Activated naive CD8-positive, alpha-beta T cell treated with anti-CD3 and anti-CD28 coated beads, Interleukin-2, amount 50 U/mL, for 24 hours (primary cell): ENCODE data around the gene ATXN7L2.

Source experiments
- ATAC-seq: fragments of 150-1000 bp; cut with Tn5 transposase; one replicate; pipeline ENCODE4 v1.10.0; 2021
- DNase-seq: peaks from one replicate; pipeline ENCODE4 v3.0.0; 2021
- H3K27ac Mint-ChIP-seq: one replicate; pipeline ENCODE4 v1.8.0; 2021; ENCODE audit warnings: mild to moderate bottlenecking, mixed read lengths
- H3K27me3 Mint-ChIP-seq: one replicate; pipeline ENCODE4 v1.8.0; 2021; ENCODE audit warnings: mixed read lengths
- H3K36me3 Mint-ChIP-seq: one replicate; pipeline ENCODE4 v1.8.0; 2021; ENCODE audit warnings: low read depth, mixed read lengths
- H3K4me1 Mint-ChIP-seq: one replicate; pipeline ENCODE4 v1.8.0; 2021; ENCODE audit warnings: mixed read lengths
- H3K4me3 Mint-ChIP-seq: one replicate; pipeline ENCODE4 v1.8.0; 2021; ENCODE audit warnings: mild to moderate bottlenecking, moderate library complexity, mixed read lengths
- H3K9me3 Mint-ChIP-seq: one replicate; pipeline ENCODE4 v1.8.0; 2021; ENCODE audit warnings: mixed read lengths

Gene ATXN7L2

GRCh38 chr1:109482791-109483671 lies 674 bp upstream of the ATXN7L2 start:
- peak overlapping the region; percentile 97 for H3K4me3 Mint-ChIP-seq
- peaks cover 7% of the 10 kb centered on the region for H3K36me3 Mint-ChIP-seq
- ATAC-seq = peak; percentile 16
- DNase-seq = peak; percentile 39
- peaks cover 30% of the 10 kb centered on the region for H3K4me1 Mint-ChIP-seq
- peak overlapping the region; percentile 95 for H3K27ac Mint-ChIP-seq
- no peaks in the 10 kb centered on the region for H3K9me3 Mint-ChIP-seq
- peaks cover 12% of the 10 kb centered on the region for H3K27me3 Mint-ChIP-seq

GRCh38 chr1:109484519-109484975 lies 842 bp downstream of the ATXN7L2 start:
- ATAC-seq = no peak
- Mint-ChIP-seq H3K4me3 (peak overlapping the region; percentile 97), H3K27me3 (peaks cover 4% of the 10 kb centered on the region), H3K9me3 (no peaks in the 10 kb centered on the region), H3K36me3 (peaks cover 10% of the 10 kb centered on the region), H3K4me1 (peaks cover 30% of the 10 kb centered on the region), H3K27ac (peak overlapping the region; percentile 95)
- DNase-seq = no peak

GRCh38 chr1:109485001-109485400 lies 1.3 kb downstream of the ATXN7L2 start:
- no peak for DNase-seq
- peak overlapping the region; percentile 97 for H3K4me3 Mint-ChIP-seq
- peaks cover 10% of the 10 kb centered on the region for H3K36me3 Mint-ChIP-seq
- ATAC-seq = no peak
- H3K4me1 Mint-ChIP-seq = peaks cover 30% of the 10 kb centered on the region
- H3K27ac Mint-ChIP-seq = peak overlapping the region; percentile 95
- H3K9me3 Mint-ChIP-seq = no peaks in the 10 kb centered on the region
- peaks cover 2% of the 10 kb centered on the region for H3K27me3 Mint-ChIP-seq

GRCh38 chr1:109487261-109487660 lies 3.6 kb downstream of the ATXN7L2 start:
- DNase-seq (no peak), ATAC-seq (no peak)
- no peak overlapping the region for H3K27ac Mint-ChIP-seq
- peaks cover 27% of the 10 kb centered on the region for H3K4me1 Mint-ChIP-seq
- no peaks in the 10 kb centered on the region for H3K9me3 Mint-ChIP-seq
- H3K4me3 Mint-ChIP-seq = no peak overlapping the region
- H3K36me3 Mint-ChIP-seq = peaks cover 10% of the 10 kb centered on the region
- H3K27me3 Mint-ChIP-seq = no peaks in the 10 kb centered on the region

GRCh38 chr1:109488201-109488600 lies 4.5 kb downstream of the ATXN7L2 start:
- H3K27me3 Mint-ChIP-seq = no peaks in the 10 kb centered on the region
- no peak overlapping the region for H3K4me3 Mint-ChIP-seq
- H3K9me3 Mint-ChIP-seq = no peaks in the 10 kb centered on the region
- peaks cover 18% of the 10 kb centered on the region for H3K4me1 Mint-ChIP-seq
- DNase-seq (no peak), ATAC-seq (no peak)
- H3K36me3 Mint-ChIP-seq = peaks cover 10% of the 10 kb centered on the region
- no peak overlapping the region for H3K27ac Mint-ChIP-seq

GRCh38 chr1:109488696-109489095 lies 5.0 kb downstream of the ATXN7L2 start:
- H3K27me3 Mint-ChIP-seq = no peaks in the 10 kb centered on the region
- no peak overlapping the region for H3K4me3 Mint-ChIP-seq
- no peaks in the 10 kb centered on the region for H3K9me3 Mint-ChIP-seq
- H3K27ac Mint-ChIP-seq = no peak overlapping the region
- no peak for ATAC-seq
- no peak for DNase-seq
- H3K4me1 Mint-ChIP-seq = peaks cover 14% of the 10 kb centered on the region
- peaks cover 10% of the 10 kb centered on the region for H3K36me3 Mint-ChIP-seq

GRCh38 chr1:109490029-109490933 lies 6.6 kb downstream of the ATXN7L2 start:
- peaks cover 9% of the 10 kb centered on the region for H3K36me3 Mint-ChIP-seq
- ATAC-seq (no peak), DNase-seq (peak; percentile 75)
- H3K27me3 Mint-ChIP-seq = no peaks in the 10 kb centered on the region
- H3K9me3 Mint-ChIP-seq = no peaks in the 10 kb centered on the region
- no peak overlapping the region for H3K27ac Mint-ChIP-seq
- H3K4me1 Mint-ChIP-seq = peaks cover 18% of the 10 kb centered on the region
- no peak overlapping the region for H3K4me3 Mint-ChIP-seq

GRCh38 chr1:109490934-109491302 lies 7.2 kb downstream of the ATXN7L2 start:
- H3K4me3 Mint-ChIP-seq = no peak overlapping the region
- peaks cover 9% of the 10 kb centered on the region for H3K36me3 Mint-ChIP-seq
- peaks cover 21% of the 10 kb centered on the region for H3K4me1 Mint-ChIP-seq
- no peak overlapping the region for H3K27ac Mint-ChIP-seq
- H3K27me3 Mint-ChIP-seq = no peaks in the 10 kb centered on the region
- no peaks in the 10 kb centered on the region for H3K9me3 Mint-ChIP-seq
- ATAC-seq = no peak
- DNase-seq = no peak

- H3K9me3 Mint-ChIP-seq = no peaks in the 10 kb centered on the region
- DNase-seq (no peak), ATAC-seq (no peak)
- H3K27me3 Mint-ChIP-seq = no peaks in the 10 kb centered on the region
- peaks cover 12% of the 10 kb centered on the region for H3K36me3 Mint-ChIP-seq
- no peak overlapping the region for H3K27ac Mint-ChIP-seq
- peaks cover 25% of the 10 kb centered on the region for H3K4me1 Mint-ChIP-seq
- H3K4me3 Mint-ChIP-seq = no peak overlapping the region
Observed at GRCh38 chr1:109491372-109491771, 7.7 kb downstream of the ATXN7L2 start.

- no peak overlapping the region for H3K27ac Mint-ChIP-seq
- peaks cover 32% of the 10 kb centered on the region for H3K4me1 Mint-ChIP-seq
Observed at GRCh38 chr1:109492779-109493178, 9.1 kb downstream of the ATXN7L2 start.

GRCh38 chr1:109493227-109493626 lies 9.5 kb downstream of the ATXN7L2 start:
- Mint-ChIP-seq H3K4me3 (peak overlapping the region; percentile 95), H3K27ac (no peak overlapping the region), H3K27me3 (no peaks in the 10 kb centered on the region), H3K36me3 (peaks cover 8% of the 10 kb centered on the region), H3K4me1 (peaks cover 36% of the 10 kb centered on the region), H3K9me3 (no peaks in the 10 kb centered on the region)
- ATAC-seq (no peak), DNase-seq (peak; percentile 1)

More at GRCh38 chr1:109492779-109493178, 9.1 kb downstream of the ATXN7L2 start:
- ATAC-seq (no peak), DNase-seq (peak; percentile 1)
- no peak overlapping the region for H3K4me3 Mint-ChIP-seq
- peaks cover 12% of the 10 kb centered on the region for H3K36me3 Mint-ChIP-seq
- H3K9me3 Mint-ChIP-seq = no peaks in the 10 kb centered on the region
- no peaks in the 10 kb centered on the region for H3K27me3 Mint-ChIP-seq

GRCh38 chr1:109493805-109494539 lies 10.3 kb downstream of the ATXN7L2 start, which contains the start of gene CYB561D1:
CYB561D1 (plus strand) TSS chr1:109494094; CDS start chr1:109494140, 46 bp downstream.
- Mint-ChIP-seq H3K27ac (peak within 1 kb of the TSS; percentile 85), H3K9me3 (no peaks in the 10 kb centered on the region), H3K4me1 (peaks cover 42% of the 10 kb centered on the region), H3K27me3 (no peaks in the 10 kb centered on the region), H3K36me3 (peaks cover 7% of the 10 kb centered on the region), H3K4me3 (peak within 1 kb of the TSS; percentile 95)
- DNase-seq (peak; percentile 94), ATAC-seq (peak; percentile 83)

GRCh38 chr1:109495738-109496137 lies 12.0 kb downstream of the ATXN7L2 start:
- Mint-ChIP-seq H3K27me3 (no peaks in the 10 kb centered on the region), H3K4me1 (peaks cover 59% of the 10 kb centered on the region), H3K27ac (no peak overlapping the region), H3K36me3 (peaks cover 10% of the 10 kb centered on the region), H3K9me3 (no peaks in the 10 kb centered on the region), H3K4me3 (peak overlapping the region; percentile 95)
- no peak for DNase-seq
- ATAC-seq = no peak
